Nephron (organoid): Measurements from ENCODE around the gene BPIFB3.

Experiments
- H3K27ac Mint-ChIP-seq, 3 experiments: 2 replicates each; pipeline ENCODE4 v1.8.0; 2020; ENCODE audit warnings: mixed read lengths in 3 of 3, mild to moderate bottlenecking in 2 of 3, moderate library complexity in 1 of 3
- H3K27me3 Mint-ChIP-seq: 2 replicates; pipeline ENCODE4 v1.8.0; 2021; ENCODE audit warnings: low read depth, mild to moderate bottlenecking, moderate library complexity, mixed read lengths
- H3K36me3 Mint-ChIP-seq: 2 replicates; pipeline ENCODE4 v1.8.0; 2020; ENCODE audit warnings: low read depth, mixed read lengths
- H3K4me1 Mint-ChIP-seq: 2 replicates; pipeline ENCODE4 v1.8.0; 2020; ENCODE audit warnings: mixed read lengths
- H3K4me3 Mint-ChIP-seq, 3 experiments: 2 replicates each; pipeline ENCODE4 v1.8.0; 2020; ENCODE audit warnings: mild to moderate bottlenecking in 3 of 3, mixed read lengths in 3 of 3, moderate library complexity in 2 of 3
- H3K9me3 Mint-ChIP-seq: 2 replicates; pipeline ENCODE4 v1.8.0; 2020; ENCODE audit warnings: mixed read lengths
- CTCF ChIP-seq, 3 experiments: fragments of 200-600 bp; sonication (generic); IDR thresholded peaks; one replicate each; pipeline ENCODE4 v1.5.0; 2021; ENCODE audit warnings: antibody characterized with exemption in 3 of 3; ENCODE audit not compliant: unreplicated experiment in 3 of 3

BPIFB3 gene

GRCh38 chr20:33012327-33013189 lies 41.1 kb upstream of the BPIFB3 start:
- H3K36me3 Mint-ChIP-seq, result no peaks in the 10 kb centered on the region
- H3K4me3 Mint-ChIP-seq, result no peak overlapping the region
- no peaks in the 10 kb centered on the region for H3K9me3 Mint-ChIP-seq
- H3K27me3 Mint-ChIP-seq, result peaks cover 12% of the 10 kb centered on the region
- TF ChIP-seq CTCF (IDR thresholded peaks at IDR 0.05; ENCODE audit: unreplicated experiment in 3 of 3), result no peak
- H3K4me1 Mint-ChIP-seq, result no peaks in the 10 kb centered on the region
- no peak overlapping the region for H3K27ac Mint-ChIP-seq

DNA sequence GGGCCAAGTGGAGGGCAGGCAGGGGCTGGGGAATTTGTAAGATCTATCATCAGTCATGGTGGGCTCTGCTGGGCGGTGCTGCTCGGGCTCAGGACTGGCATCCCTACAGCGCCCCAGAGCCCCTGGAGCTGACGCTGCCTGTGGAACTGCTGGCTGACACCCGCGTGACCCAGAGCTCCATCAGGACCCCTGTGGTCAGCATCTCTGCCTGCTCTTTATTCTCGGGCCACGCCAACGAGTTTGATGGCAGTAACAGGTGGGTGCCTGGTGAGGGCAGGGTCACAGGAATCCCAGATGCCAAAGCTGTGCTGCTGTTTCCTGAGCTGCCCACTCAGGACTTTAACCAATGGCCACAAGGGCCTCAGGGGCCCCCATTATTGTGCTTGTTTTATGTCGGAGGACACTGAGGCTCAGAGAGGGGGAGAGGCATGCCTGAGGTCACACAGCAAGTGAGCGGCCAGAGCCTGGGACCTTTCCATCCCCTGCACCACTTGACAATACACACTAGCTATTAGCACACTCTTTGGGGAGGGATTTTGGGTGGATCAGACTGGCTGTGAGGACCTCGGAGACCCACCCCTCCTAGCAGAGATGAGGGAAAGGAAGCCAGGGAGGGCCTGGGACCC lies 39.9 kb upstream of the BPIFB3 start:
- H3K4me3 Mint-ChIP-seq, result no peak overlapping the region
- no peak for TF ChIP-seq CTCF (IDR thresholded peaks at IDR 0.05; ENCODE audit: unreplicated experiment in 3 of 3)
- no peak overlapping the region for H3K27ac Mint-ChIP-seq
- no peaks in the 10 kb centered on the region for H3K9me3 Mint-ChIP-seq
- H3K4me1 Mint-ChIP-seq, result no peaks in the 10 kb centered on the region
- peaks cover 14% of the 10 kb centered on the region for H3K27me3 Mint-ChIP-seq
- no peaks in the 10 kb centered on the region for H3K36me3 Mint-ChIP-seq

- H3K4me3 Mint-ChIP-seq, result no peak overlapping the region
- H3K36me3 Mint-ChIP-seq, result no peaks in the 10 kb centered on the region
- H3K27ac Mint-ChIP-seq, result no peak overlapping the region
- no peak for TF ChIP-seq CTCF (IDR thresholded peaks at IDR 0.05; ENCODE audit: unreplicated experiment in 3 of 3)
- H3K4me1 Mint-ChIP-seq, result no peaks in the 10 kb centered on the region
- no peaks in the 10 kb centered on the region for H3K9me3 Mint-ChIP-seq
- H3K27me3 Mint-ChIP-seq, result peaks cover 15% of the 10 kb centered on the region
Observed at GRCh38 chr20:33014336-33015113, 39.2 kb upstream of the BPIFB3 start.

- Mint-ChIP-seq H3K27ac (no peak overlapping the region), H3K27me3 (peaks cover 18% of the 10 kb centered on the region), H3K9me3 (no peaks in the 10 kb centered on the region), H3K4me3 (no peak overlapping the region), H3K36me3 (no peaks in the 10 kb centered on the region), H3K4me1 (no peaks in the 10 kb centered on the region)
- no peak for TF ChIP-seq CTCF (IDR thresholded peaks at IDR 0.05; ENCODE audit: unreplicated experiment in 3 of 3)
Observed at GRCh38 chr20:33015114-33015484, 38.6 kb upstream of the BPIFB3 start.

- H3K4me3 Mint-ChIP-seq, result no peak overlapping the region
Observed at GRCh38 chr20:33015700-33016580, 37.8 kb upstream of the BPIFB3 start.

More at GRCh38 chr20:33015700-33016580, 37.8 kb upstream of the BPIFB3 start:
- Mint-ChIP-seq H3K4me1 (no peaks in the 10 kb centered on the region), H3K27ac (no peak overlapping the region), H3K27me3 (peaks cover 18% of the 10 kb centered on the region), H3K36me3 (no peaks in the 10 kb centered on the region), H3K9me3 (no peaks in the 10 kb centered on the region)
- TF ChIP-seq CTCF (IDR thresholded peaks at IDR 0.05; ENCODE audit: unreplicated experiment in 3 of 3), result no peak
